ENCODE data around the gene CCNA1.

DNA sequence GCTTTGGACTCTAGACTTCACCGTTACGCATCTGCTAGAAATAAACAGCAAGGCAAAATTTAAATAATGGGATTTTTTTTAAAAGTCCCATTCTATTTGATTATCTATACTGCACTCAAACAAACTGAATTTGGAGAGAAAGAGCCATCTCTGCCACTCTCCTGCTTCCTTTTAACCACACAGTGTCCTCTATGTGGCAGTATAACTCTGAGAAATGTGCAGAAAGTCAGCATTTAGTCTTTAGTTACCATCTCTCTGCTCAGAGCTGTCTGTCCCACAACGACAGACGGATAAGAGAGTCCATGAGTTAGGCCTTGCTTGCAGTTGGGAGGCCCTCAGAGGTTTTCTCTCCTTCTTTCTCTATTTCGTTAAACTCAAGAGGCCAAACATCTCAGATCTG lies 21.2 kb downstream of the CCNA1 start:
- TF ChIP-seq POLR2A (IDR thresholded peaks at IDR 0.05) (no peak), POLR2AphosphoS5 (IDR thresholded peaks at IDR 0.05) (no peak)

All from prostate gland (tissue), 1 donor.